ENCODE results near the gene PCCA. TPM values are rescaled to one million over a fixed set of nuclear protein-coding genes. Genes with fewer than 3 reads are reported as not detected.

PCCA gene
- total and polyA plus RNA-seq, 2 donors (not counting 3 experiments of a cell fraction or from before 2014, with no cell fraction given), result 5.7 to 20.2 TPM

- Histone ChIP-seq H3K9me1 (replicated peaks; ENCODE audit: control insufficient read depth, extremely low read depth, insufficient read depth, low read length) (no peaks in the 10 kb centered on the region), H3K4me1 (ENCODE audit: control insufficient read depth, extremely low read depth, insufficient read depth, low read length) (no peaks in the 10 kb centered on the region), H3K9ac (replicated peaks; ENCODE audit: extremely low read depth, insufficient read depth, low read length) (no peak overlapping the region), H3K27ac (ENCODE audit: insufficient read depth, low read depth, low read length) (no peak overlapping the region), H3K79me2 (ENCODE audit: control insufficient read depth, insufficient read depth, low read length) (no peaks in the 10 kb centered on the region), H3K36me3 (ENCODE audit: control insufficient read depth in 2 of 2, extremely low read depth in 1 of 2, insufficient read depth in 2 of 2, low read length in 2 of 2) (no peaks in the 10 kb centered on the region), H3K27me3 (ENCODE audit: control insufficient read depth in 2 of 2, insufficient read depth in 2 of 2, low read length in 2 of 2) (no peaks in the 10 kb centered on the region), H4K20me1 (replicated peaks; ENCODE audit: control insufficient read depth, extremely low read depth, insufficient read depth, low read length) (no peaks in the 10 kb centered on the region), H3K4me3 (replicated peaks in 1 of 3; ENCODE audit: insufficient read depth in 1 of 3, low read depth in 1 of 3, low read length in 3 of 3) (no peak overlapping the region), H2AFZ (ENCODE audit: low read depth, low read length) (no peak overlapping the region), H3K4me2 (ENCODE audit: insufficient read depth, low read length) (no peak overlapping the region), H3K9me3 (replicated peaks; ENCODE audit: control insufficient read depth, insufficient read depth, low read length) (no peaks in the 10 kb centered on the region)
- ChIA-PET POLR2A (no interaction called here), CTCF (no interaction called here)
- BruUV-seq (replicated peaks), result no TSS peak
- TF ChIP-seq POLR2AphosphoS5 (IDR thresholded peaks at IDR 0.05; ENCODE audit: insufficient read depth, low read depth, low read length) (no peak), EZH2 (IDR thresholded peaks at IDR 0.05; ENCODE audit: borderline replicate concordance, low read depth, low read length, severe bottlenecking) (no peak), POLR2A (IDR thresholded peaks at IDR 0.05; ENCODE audit: low read depth, low read length) (no peak), CTCF (IDR thresholded peaks at IDR 0.05; ENCODE audit: extremely low read depth in 1 of 2, insufficient read depth in 1 of 2, low read depth in 1 of 2, low read length in 2 of 2) (no peak), MAX (IDR thresholded peaks at IDR 0.05; ENCODE audit: insufficient read depth, insufficient read length) (no peak), MYC (IDR thresholded peaks at IDR 0.05; ENCODE audit: low read depth, low read length) (no peak), JUN (IDR thresholded peaks at IDR 0.05; ENCODE audit: borderline replicate concordance, insufficient read depth, insufficient read length, low read depth) (no peak), GATA2 (IDR thresholded peaks at IDR 0.05; ENCODE audit: insufficient read depth, insufficient read length, low read depth, low read length) (no peak), FOS (IDR thresholded peaks at IDR 0.05; ENCODE audit: borderline replicate concordance, insufficient read depth, low read length) (no peak)
- DNase-seq (ENCODE audit: low read depth, low spot score) (no peak), FAIRE-seq (no peak)
- intact Hi-C loops (cut with micrococcal nuclease), result no loop called here
- dilution Hi-C loops (cut with MboI; ENCODE audit: extremely low pct_ligation_motif_present, low sequenced_read_pairs), result no loop called here
Measured at GRCh38 chr13:100197591-100198365, 108.9 kb downstream of the PCCA start.
